SIG-M5 (cell line): ENCODE data around the gene RBM15.
A peak's percentile ranks its signal among the peaks of the same experiment; 100 is the strongest.

Source experiments
- DNase-seq: peaks from one replicate; lab custom pipeline; 2025; lab: John Stamatoyannopoulos, UW

The RBM15 gene

DNA sequence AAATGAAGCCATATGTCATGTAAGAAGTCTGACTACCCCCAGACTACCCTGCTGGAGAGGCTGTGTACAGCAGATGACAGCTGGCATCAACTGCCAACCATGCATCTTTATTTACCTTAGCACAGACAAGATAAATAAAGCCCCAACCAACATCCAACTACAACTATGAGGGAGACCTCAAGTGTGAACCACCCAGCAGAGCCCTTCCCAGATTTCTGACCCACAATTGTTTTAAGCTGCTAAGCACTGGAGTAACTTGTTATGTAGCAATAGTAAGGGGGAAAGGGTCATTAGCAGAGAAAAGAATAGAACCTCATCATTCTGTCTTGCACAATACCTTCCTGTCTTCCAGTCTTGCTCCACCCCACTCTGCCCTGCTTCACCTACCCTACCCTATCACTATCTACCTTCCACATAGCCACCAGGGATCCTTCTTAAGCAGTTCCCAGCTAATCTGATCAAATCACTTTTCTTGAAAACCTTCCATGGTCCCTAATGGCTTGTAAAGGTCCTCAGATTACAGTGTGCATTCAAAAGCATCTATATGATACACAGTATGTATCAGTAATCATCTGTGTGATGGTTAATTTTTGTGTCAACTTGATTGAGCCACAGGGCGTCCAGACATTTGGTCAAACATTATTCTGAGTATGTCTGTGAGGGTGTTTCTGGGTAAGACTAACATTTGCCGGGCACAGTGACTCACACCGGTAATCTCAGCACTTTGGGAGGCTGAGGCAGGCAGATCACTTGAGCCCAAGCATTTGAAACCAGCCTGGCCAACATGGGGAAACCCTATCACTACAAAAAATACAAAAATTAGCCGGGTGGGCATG, 19.6 kb upstream of the RBM15 start:
- peak; percentile 10 for DNase-seq

- DNase-seq: no peak
Observed at GRCh38 chr1:110320168-110320518, 19.0 kb upstream of the RBM15 start.

DNA sequence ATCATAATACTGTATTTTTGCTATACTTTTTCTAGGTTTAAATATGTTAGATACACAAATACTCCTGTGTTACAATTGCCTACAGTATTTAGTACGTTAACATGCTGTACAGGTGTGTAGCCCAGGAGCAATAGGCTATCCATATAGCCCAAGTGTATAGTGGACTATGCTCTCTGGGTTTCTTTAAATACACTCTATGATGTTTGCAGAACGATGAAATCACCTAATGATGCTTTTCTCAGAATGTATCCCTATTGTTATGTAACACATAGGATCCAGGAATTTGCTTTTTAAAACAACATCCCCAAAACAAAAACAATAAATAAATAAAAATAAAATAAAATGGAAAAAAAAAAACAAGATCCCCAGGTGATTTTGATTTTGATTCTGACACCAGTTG, 18.1 kb upstream of the RBM15 start:
- DNase-seq: no peak

DNA sequence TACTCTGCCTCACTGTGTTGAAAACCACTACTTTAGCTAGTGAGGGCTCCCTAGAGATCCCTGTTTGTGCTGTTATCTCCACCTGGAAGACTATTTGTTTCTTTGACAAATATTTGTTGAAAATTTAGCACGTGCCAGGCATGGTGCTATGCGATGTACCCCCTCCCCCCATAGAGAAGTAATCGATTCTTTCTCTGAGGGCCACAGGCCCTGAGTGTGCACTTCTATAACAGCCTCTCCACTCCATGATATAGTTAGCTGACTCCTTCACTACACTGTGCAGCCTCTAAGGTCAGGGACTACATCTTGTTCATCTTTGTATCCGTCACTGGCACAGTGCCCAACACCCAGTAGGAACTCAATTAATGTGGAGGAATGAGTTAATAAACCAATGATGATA, 17.3 kb upstream of the RBM15 start:
- DNase-seq: no peak

GRCh38 chr1:110324667-110325066, 14.5 kb upstream of the RBM15 start:
- no peak for DNase-seq

DNA sequence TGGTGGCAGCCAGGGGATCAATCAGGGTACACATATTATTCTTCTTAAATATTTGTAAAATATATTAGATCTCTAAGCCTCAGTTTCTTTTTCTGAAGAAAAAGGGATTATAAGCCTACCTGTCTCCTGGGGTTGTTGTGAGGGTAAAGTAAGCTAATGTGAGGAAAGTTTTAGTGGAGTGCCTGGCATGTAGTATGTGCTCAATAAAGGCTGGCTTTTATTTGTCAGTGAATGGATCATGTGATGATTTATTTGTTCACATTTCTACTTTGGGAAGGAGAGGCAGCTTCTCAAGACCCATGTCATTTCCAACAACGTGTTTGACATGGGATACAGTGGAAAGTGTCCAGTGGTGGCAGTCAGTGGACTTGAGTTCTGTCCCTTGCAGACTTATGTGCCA, 12.4 kb upstream of the RBM15 start:
- DNase-seq: no peak

DNA sequence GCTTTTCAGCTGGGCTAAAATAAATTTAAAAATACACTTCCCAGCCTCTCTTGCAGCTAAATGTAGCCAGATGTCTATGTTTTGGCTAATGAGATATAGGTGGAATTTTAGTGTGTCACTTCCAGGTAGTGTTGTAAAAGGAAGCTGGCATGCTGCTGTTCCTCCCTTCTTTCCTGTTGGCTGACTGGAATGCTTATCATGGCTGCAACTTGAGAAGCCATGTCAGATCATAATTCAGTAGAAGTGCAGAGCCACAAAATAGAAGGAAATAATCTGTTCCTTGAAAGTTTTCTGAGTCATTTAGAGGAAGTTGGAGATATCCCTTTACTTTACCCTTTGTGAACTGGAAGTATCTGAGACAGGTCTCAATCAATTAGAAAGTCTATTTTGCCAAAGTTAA, 10.9 kb upstream of the RBM15 start:
- DNase-seq: no peak

DNA sequence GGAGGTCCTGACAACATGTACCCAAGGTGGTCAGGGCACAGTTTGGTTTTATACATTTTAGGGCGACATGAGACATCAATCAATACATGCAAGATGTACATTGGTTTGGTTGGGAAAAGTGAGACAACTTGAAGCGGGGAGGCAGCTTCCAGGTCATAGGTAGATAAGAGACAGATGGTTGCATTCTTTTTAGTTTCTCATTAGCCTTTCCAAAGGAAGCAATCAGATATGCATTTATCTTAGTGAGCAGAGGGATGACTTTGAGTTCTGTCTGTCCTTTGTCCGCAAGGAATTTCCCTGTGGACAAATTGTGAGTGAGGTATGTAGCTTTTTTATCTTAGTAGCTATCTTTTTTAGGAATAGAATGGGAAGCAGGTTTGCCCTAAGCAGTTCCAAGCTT, 10.5 kb upstream of the RBM15 start:
- DNase-seq: no peak

GRCh38 chr1:110335265-110335664, 3.9 kb upstream of the RBM15 start:
- no peak for DNase-seq

DNA sequence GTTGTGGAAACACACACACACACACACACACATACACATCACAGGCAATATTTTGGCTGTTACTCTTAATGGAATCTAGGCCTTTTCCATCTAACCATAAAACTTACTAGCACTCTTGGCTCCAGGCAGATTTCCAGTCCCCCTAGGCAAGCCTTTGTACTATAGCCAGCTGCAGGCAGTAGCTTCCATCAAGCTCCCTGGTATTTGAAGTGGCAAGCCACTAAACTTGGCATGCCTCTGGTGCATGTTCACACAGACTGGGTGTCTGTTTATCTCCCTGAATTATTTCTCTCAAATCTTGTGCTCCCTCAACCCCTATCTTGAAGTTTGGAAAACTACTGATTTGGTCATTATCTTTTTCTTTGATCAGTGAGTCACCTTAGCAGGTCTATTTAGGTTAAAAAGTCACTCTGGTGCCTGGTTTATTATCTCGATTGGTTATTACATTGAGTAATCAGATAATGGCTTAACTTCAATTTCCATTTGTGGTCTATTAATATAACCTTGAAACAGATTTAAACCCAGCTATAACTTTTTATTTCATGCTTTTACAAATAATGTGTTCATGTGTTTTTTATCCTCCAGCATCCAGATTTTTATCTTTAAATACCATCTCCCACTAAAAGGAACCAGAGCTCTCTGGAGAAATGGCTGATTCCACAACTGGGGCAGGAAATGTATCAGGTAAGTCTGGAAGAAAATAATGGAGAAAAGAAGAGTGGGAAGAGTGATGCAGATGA, 2.7 kb upstream of the RBM15 start:
- DNase-seq: no peak

- no peak for DNase-seq
Observed at GRCh38 chr1:110337704-110338308, 1.4 kb upstream of the RBM15 start.

GRCh38 chr1:110338309-110338885, 780 bp upstream of the RBM15 start:
- peak; percentile 64 for DNase-seq

DNA sequence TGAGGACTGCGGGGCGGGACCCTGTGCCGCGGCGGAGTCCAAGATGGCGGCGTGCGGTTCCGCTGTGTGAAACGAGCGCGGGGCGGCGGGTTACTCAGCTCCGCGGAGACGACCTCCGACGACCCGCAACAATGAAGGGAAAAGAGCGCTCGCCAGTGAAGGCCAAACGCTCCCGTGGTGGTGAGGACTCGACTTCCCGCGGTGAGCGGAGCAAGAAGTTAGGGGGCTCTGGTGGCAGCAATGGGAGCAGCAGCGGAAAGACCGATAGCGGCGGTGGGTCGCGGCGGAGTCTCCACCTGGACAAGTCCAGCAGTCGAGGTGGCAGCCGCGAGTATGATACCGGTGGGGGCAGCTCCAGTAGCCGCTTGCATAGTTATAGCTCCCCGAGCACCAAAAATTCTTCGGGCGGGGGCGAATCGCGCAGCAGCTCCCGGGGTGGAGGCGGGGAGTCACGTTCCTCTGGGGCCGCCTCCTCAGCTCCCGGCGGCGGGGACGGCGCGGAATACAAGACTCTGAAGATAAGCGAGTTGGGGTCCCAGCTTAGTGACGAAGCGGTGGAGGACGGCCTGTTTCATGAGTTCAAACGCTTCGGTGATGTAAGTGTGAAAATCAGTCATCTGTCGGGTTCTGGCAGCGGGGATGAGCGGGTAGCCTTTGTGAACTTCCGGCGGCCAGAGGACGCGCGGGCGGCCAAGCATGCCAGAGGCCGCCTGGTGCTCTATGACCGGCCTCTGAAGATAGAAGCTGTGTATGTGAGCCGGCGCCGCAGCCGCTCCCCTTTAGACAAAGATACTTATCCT, 430 bp downstream of the RBM15 start:
- no peak for DNase-seq

GRCh38 chr1:110340207-110340468, 961 bp downstream of the RBM15 start:
- DNase-seq: no peak

DNA sequence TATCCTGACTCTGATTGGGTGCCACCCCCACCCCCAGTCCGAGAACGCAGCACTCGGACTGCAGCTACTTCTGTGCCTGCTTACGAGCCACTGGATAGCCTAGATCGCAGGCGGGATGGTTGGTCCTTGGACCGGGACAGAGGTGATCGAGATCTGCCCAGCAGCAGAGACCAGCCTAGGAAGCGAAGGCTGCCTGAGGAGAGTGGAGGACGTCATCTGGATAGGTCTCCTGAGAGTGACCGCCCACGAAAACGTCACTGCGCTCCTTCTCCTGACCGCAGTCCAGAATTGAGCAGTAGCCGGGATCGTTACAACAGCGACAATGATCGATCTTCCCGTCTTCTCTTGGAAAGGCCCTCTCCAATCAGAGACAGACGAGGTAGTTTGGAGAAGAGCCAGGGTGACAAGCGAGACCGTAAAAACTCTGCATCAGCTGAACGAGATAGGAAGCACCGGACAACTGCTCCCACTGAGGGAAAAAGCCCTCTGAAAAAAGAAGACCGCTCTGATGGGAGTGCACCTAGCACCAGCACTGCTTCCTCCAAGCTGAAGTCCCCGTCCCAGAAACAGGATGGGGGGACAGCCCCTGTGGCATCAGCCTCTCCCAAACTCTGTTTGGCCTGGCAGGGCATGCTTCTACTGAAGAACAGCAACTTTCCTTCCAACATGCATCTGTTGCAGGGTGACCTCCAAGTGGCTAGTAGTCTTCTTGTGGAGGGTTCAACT, 2.1 kb downstream of the RBM15 start:
- no peak for DNase-seq

GRCh38 chr1:110341872-110342331, 2.7 kb downstream of the RBM15 start:
- no peak for DNase-seq

GRCh38 chr1:110343249-110343648, 4.1 kb downstream of the RBM15 start:
- DNase-seq: no peak

- no peak for DNase-seq
Observed at GRCh38 chr1:110344152-110344551, 5.0 kb downstream of the RBM15 start.

- no peak for DNase-seq
Observed at GRCh38 chr1:110345480-110345879, 6.3 kb downstream of the RBM15 start.

- DNase-seq: no peak
Observed at GRCh38 chr1:110346690-110347089, 7.5 kb downstream of the RBM15 start.

GRCh38 chr1:110347182-110347893, 8.2 kb downstream of the RBM15 start:
- no peak for DNase-seq
